ENCODE measurements around the gene PVALB.
"Not testable (repeated sequence)": the region's sequence is repeated elsewhere in the genome, so short reads cannot be mapped to it uniquely, and the experiment has no call there.

PVALB gene

DNA sequence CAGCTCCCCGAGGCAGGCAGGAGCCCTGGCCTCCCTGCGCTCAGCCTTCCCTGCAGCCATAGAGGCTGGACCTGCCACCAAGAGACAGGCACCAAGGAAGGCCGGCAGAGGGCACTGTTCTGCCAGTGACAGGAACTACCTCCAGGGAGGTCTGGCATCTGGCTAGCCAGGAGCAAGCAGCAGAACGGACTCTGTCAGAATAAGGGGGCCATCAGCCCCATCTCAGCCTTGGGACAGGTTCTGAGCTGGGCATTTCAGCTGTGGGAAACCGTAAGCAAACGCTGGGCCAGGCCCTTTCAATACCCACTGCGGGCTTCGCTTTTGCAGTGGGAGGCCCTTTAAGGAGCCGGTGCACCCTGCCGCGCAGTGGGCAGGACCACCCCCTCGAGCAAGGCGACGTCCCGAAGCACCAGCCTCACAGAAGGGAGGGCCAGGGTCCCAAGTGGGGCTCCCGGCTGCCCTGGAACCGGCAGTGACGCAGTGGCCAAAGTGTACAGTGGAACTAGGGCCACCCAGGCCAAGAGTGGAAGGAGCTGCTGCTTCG is 59.1 kb downstream of the PVALB start:
- DNase-seq (ENCODE audit: low read depth, low spot score), result peak; percentile 39

DNA sequence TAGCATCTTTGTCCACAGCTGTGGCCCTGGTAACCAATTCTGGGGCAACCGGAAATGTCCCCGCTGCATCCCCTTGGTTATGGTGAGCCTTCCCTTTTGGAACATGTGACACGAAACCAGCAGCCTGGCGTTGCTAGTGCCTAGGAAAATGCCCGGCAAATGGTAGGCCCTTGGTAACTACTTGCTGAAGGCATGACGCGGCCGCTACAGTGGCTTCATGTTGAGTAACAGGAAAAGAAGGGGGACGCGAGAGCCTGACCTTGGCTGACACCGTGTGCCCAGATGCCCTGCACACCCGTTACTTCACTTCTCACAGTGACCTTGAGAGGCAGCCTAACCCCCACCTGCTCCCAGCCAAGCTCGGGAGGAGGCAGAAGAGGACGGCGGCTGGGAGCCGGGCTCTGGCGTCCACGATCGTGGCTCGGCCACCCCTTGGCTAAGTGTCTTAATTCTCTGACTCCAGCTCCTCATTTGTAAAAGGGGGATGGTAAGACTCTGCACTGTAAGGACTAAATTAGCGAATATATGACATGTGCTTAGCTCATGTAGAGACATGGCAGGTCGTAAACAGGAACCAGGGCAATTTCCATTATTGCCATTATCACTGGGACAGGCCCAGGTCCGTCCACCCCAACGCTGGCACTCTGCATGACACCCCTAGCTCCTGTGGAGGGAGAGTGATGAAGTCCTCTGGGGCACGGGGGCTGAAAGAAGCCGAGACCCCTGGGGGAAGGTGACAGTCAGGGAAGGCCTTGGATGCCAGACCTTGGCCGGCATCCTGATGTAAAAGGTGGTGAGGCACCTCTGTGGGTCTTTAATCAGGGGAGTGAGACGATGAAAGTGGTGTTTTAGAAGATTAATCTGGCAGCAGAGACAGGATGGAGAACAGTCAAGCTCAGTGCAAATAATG is 59.8 kb downstream of the PVALB start:
- DNase-seq (ENCODE audit: low read depth, low spot score), result no peak

DNA sequence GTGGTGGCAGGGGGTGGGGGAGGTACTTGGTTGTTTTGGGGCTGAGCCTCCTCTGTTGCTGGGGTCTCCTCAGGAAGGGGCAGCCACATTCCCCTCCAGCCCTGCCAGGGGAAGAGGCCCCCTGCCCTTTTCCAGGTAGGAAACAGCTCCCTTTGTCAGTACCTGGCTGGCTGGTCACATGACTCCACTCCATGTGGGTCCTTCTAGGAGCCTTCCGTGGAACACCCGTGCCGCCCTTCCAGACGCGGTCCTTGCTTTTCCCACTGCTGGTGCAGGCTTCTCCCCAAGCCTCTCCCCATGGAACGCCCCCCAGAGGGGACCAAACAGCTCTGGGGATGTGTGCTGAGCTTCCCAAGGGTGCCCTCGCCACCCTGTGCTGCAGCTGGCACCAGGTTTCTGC is 60.8 kb downstream of the PVALB start:
- no peak for DNase-seq (ENCODE audit: low read depth, low spot score)

DNA sequence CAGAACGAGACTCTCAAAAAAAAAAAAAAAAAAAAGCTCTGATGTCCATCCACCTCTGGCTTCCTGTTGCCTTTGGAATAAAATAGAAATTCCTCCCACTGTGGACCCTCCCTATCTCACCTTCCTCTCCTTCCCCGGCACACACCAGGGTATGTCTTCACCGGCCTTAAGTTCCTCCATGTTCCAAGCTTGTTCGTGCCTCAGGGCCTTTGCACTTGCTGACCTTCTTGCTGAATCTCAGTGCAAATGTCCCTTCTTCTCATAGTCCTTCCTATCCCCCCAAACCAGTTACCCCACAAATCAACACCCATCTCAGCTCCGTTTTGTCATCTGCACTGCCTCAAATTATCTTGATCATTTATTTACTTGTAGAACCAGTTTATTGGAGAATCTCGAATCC is 61.5 kb downstream of the PVALB start:
- no peak for DNase-seq (ENCODE audit: low read depth, low spot score)

DNA sequence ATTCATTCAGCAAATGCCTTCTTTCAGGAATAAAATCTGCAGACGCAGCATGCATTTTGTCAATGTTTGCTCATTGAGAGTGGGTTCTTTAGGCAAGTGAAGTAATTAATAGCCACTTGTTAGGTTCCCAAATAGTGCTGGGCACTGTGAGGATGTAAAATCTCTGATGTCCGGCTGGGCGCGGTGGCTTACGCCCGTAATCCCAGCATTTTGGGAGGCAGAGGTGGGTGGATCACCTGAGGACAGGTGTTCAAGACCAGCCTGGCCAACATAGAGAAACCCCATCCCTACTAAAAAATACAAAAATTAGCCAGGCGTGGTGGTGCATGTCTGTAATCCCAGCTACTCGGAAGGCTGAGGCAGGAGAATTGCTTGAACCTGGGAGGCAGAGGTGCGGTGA is 62.0 kb downstream of the PVALB start:
- not testable (repeated sequence) for DNase-seq (ENCODE audit: low read depth, low spot score)

DNA sequence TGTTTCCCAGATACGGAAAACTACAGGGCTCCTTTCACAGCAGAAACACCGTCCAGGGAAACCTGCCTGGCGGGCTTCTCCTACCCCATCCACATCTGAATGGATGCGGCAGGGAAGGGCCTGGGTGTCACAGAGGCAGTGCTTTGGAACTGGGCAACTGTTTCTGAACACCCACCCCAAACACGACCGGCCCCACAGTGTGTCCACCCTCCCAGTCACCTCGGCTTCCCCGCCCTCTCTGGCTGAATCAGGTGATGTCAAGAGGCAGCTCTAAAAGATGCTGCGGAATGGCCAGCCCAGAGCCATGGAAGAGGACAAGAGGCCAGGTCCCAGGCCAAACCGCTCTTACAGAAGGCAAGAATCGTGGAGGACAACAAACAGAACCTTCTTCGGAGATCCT is 62.9 kb downstream of the PVALB start:
- no peak for DNase-seq (ENCODE audit: low read depth, low spot score)

DNA sequence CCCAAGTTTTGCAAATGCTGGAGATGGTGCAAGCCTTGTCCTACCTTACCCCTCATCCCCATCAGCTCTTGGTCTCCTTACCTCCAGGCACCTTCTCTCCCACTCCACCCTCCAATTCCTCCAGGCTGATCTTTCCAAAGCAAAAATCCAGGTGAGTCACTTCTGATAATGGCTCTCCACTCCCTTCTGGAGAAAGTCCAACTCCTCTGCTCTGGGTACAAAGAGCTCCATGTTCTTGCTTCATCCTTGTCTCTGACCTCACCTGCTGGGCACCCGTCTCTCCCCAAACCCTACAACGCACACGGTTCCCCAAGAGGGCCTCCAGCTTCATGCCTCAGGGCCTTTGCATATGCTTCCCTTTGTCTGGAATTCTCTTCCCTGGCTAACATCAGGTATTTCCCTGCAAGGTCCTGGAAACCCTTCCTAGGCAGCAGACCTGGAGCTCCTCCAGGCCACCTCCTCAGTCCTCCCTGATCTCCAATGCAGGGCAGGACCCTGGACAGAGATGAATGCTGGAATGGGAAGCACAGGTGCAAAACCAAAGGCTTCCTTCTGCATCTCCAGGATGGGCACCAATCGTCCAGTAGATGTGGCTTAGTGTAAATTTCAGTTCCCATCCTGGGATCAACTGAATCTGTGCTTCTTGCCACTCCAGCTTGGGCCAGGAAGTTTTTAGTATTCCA is 63.6 kb downstream of the PVALB start:
- DNase-seq (ENCODE audit: low read depth, low spot score), result no peak
